BJ (cell line): Measurements from ENCODE around the gene RIOX2. TPM values are rescaled to one million over a fixed set of nuclear protein-coding genes. Genes with fewer than 3 reads are reported as not detected.

ENCODE experiments used
- CTCF ChIA-PET: fragments of 350-600 bp; formaldehyde crosslinking; extraction: SDS; loops from one replicate; lab custom pipeline; 2021; ENCODE audit warnings: antibody characterized with exemption, inconsistent platforms; lab: Yijun Ruan, JAX
- POLR2A ChIA-PET: fragments of 300-600 bp; sonication (Branson Sonifier 250); formaldehyde crosslinking; extraction: SDS; loops from one replicate; lab custom pipeline; 2021; ENCODE audit warnings: antibody characterized with exemption; lab: Charles Lee
- DNase-seq: peaks from one replicate; pipeline ENCODE4 v3.0.0-alpha.2; 2011; ENCODE audit warnings: low read depth
- H3K27me3 ChIP-seq: 2 replicates; pipeline ENCODE4 v1.6.0; 2011; ENCODE audit warnings: low read length; ENCODE audit not compliant: control insufficient read depth, insufficient read depth
- H3K36me3 ChIP-seq: 2 replicates; pipeline ENCODE4 v1.5.1; 2011; ENCODE audit warnings: low read length; ENCODE audit not compliant: control insufficient read depth, insufficient read depth
- H3K4me3 ChIP-seq: 2 replicates; pipeline ENCODE4 v1.5.1; 2011; ENCODE audit warnings: low read depth, mild to moderate bottlenecking, control low read depth, low read length
- polyA plus RNA-seq: library from polyadenylated mRNA; depleted of rRNA; stranded (reverse); fragments of >200 nt; gene quantifications from 2 replicates; pipeline ENCODE4 v1.2.3, GENCODE V29; 2011
- TF ChIP-seq, protein P1 (sequence below): IDR thresholded peaks from 2 replicates; pipeline ENCODE4 v1.5.1; 2011; ENCODE audit warnings: low read depth, mild to moderate bottlenecking, control low read depth, inconsistent platforms, low read length, moderate library complexity; ENCODE audit not compliant: insufficient read depth

RIOX2 gene
- polyA plus RNA-seq, 1 experiment: 19.6 TPM

GRCh38 chr3:97979610-97980009 is 7.4 kb upstream of the RIOX2 start:
- Histone ChIP-seq H3K4me3 (no peak overlapping the region), H3K27me3 (0 out of 2 replicates have a peak, but pooled peaks cover 4% of the 10 kb centered on the region), H3K36me3 (no peaks in the 10 kb centered on the region)
- TF ChIP-seq, protein P1, sequence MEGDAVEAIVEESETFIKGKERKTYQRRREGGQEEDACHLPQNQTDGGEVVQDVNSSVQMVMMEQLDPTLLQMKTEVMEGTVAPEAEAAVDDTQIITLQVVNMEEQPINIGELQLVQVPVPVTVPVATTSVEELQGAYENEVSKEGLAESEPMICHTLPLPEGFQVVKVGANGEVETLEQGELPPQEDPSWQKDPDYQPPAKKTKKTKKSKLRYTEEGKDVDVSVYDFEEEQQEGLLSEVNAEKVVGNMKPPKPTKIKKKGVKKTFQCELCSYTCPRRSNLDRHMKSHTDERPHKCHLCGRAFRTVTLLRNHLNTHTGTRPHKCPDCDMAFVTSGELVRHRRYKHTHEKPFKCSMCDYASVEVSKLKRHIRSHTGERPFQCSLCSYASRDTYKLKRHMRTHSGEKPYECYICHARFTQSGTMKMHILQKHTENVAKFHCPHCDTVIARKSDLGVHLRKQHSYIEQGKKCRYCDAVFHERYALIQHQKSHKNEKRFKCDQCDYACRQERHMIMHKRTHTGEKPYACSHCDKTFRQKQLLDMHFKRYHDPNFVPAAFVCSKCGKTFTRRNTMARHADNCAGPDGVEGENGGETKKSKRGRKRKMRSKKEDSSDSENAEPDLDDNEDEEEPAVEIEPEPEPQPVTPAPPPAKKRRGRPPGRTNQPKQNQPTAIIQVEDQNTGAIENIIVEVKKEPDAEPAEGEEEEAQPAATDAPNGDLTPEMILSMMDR: no peak
- ChIA-PET CTCF (no interaction called here), POLR2A (no interaction called here)
- DNase-seq: no peak

DNA sequence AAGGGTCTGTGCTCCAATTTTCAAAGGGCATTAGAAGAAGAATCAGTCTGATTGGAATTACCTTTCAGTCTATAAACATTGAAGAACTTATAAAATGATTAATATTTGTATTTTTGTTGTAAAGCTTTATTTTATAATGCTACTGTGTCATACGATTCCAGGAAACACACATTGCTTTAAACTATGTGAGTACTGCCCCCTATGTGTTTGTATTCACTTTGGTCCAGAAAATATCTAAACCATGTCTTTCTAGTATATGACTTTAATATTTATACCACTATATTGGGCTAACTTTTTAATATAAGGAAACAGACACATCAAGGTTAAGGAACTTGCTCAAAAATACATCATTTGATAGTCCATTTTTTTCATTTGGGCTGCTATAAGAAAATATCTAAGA is 3.2 kb upstream of the RIOX2 start:
- Histone ChIP-seq H3K4me3 (no peak overlapping the region), H3K27me3 (0 out of 2 replicates have a peak, but pooled peaks cover 4% of the 10 kb centered on the region), H3K36me3 (no peaks in the 10 kb centered on the region)
- ChIA-PET POLR2A (no interaction called here), CTCF (no interaction called here)
- TF ChIP-seq, protein P1: 0 out of 2 replicates have a peak, but pooled peaks have one; percentile 23
- DNase-seq: no peak

GRCh38 chr3:97974996-97975395 is 2.8 kb upstream of the RIOX2 start:
- no peak for DNase-seq
- CTCF ChIA-PET: no interaction called here
- Histone ChIP-seq H3K36me3 (no peaks in the 10 kb centered on the region), H3K27me3 (0 out of 2 replicates have a peak, but pooled peaks cover 4% of the 10 kb centered on the region), H3K4me3 (no peak overlapping the region)
- TF ChIP-seq, protein P1: no peak
- POLR2A ChIA-PET: no interaction called here

DNA sequence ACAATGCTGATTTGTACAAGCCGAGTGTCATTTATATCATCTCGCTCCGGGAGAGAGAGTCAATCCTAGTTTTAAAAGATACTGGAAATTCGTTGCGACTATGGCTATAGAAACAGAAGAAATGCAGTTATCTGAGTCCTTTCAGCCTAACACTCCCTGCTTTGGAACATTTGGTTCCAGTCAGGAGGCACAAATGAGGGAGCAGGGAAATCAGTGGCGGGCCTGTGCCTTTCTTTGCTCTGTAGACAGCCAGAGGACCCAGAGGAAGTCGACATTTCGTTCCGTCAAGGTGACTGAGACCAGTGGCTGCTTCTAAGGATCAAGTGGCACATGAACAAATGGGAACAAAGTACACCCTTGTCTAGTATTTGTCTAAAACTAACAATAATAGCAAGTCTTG is 745 bp upstream of the RIOX2 start:
- ChIA-PET CTCF (interaction anchor here (1.4 kb wide), 1 partner anchor 50 kb away, joined by 3 read pairs; no protein-coding TSS in a partner anchor), POLR2A (no interaction called here)
- DNase-seq: no peak
- no peaks in the 10 kb centered on the region for H3K36me3 ChIP-seq
- 0 out of 2 replicates have a peak, but pooled peaks cover 4% of the 10 kb centered on the region for H3K27me3 ChIP-seq
- TF ChIP-seq, protein P1: no peak
- H3K4me3 ChIP-seq: peak overlapping the region; percentile 76

DNA sequence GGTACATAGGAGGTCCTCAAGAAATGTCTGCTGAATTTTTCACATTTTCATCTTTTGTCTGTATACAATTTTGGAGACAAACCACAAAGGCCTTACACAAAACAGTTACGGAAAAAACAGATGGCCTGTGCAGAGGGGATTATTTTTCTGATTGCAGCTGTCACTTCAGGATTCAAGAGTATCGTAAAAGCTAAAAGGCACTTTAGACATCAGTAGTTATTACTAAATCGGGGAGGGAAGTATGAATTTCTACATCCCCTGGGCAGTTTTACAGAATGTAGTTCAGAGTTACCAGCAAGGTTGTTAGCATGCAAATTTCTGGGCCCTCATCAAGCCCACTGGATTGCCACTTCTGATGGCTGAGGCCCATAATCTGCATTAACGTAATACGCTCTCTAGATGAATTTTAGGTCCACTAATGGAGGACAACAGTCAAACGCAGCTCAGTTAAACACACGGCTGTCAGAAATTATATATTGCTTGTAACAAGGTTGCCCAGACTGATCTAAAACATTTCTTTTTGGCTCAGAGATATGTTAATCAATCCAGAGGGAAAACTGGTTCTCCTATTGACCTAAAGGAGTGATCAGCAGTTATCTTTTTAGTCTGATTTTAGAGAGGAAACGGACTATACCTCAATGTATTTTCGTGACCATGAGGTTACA is 1.1 kb downstream of the RIOX2 start:
- DNase-seq: no peak
- ChIA-PET POLR2A (no interaction called here), CTCF (interaction anchor here (1.0 kb wide), 1 partner anchor 150 kb away, joined by 4 read pairs; the partner anchor contains the start of gene CRYBG3)
- H3K27me3 ChIP-seq: 0 out of 2 replicates have a peak, but pooled peaks cover 2% of the 10 kb centered on the region
- H3K36me3 ChIP-seq: 0 out of 2 replicates have a peak, but pooled peaks cover 1% of the 10 kb centered on the region
- H3K4me3 ChIP-seq: peak overlapping the region; percentile 76
- TF ChIP-seq, protein P1: no peak
